Osteoblast (primary cell): Measurements from ENCODE around the gene SLC24A3. TPM values are rescaled to one million over a fixed set of nuclear protein-coding genes. Genes with fewer than 3 reads are reported as not detected.

ENCODE experiments used
- DNase-seq: peaks from one replicate; pipeline ENCODE4 v3.0.0; 2011; ENCODE audit warnings: low spot score, mixed read lengths; ENCODE audit not compliant: insufficient read length; ENCODE audit errors: missing footprints
- H2AFZ ChIP-seq: 2 replicates; pipeline ENCODE4 v1.6.0; 2011; ENCODE audit warnings: mild to moderate bottlenecking, low read length
- H3K27ac ChIP-seq: 2 replicates; pipeline ENCODE4 v1.5.1; 2011; ENCODE audit warnings: mild to moderate bottlenecking, low read depth, low read length, moderate library complexity
- H3K27me3 ChIP-seq: 2 replicates; pipeline ENCODE4 v1.6.0; 2012; ENCODE audit warnings: mild to moderate bottlenecking, control low read depth, inconsistent platforms, low read length, moderate library complexity; ENCODE audit not compliant: insufficient read depth
- H3K36me3 ChIP-seq: 2 replicates; pipeline ENCODE4 v1.5.1; 2011; ENCODE audit warnings: mild to moderate bottlenecking, low read length, control low read depth, moderate library complexity; ENCODE audit not compliant: insufficient read depth
- H3K4me1 ChIP-seq: 2 replicates; pipeline ENCODE4 v1.5.1; 2011; ENCODE audit warnings: mild to moderate bottlenecking, low read length, control low read depth, moderate library complexity; ENCODE audit not compliant: insufficient read depth
- H3K4me2 ChIP-seq: 2 replicates; pipeline ENCODE4 v1.6.0; 2011; ENCODE audit warnings: mild to moderate bottlenecking, low read length; ENCODE audit not compliant: insufficient read depth
- H3K4me3 ChIP-seq: fragments of 200-600 bp; sonication (generic); 3 replicates; pipeline ENCODE4 v1.5.1; 2012; ENCODE audit warnings: mild to moderate bottlenecking, low read length, inconsistent platforms; ENCODE audit not compliant: insufficient read depth
- H3K79me2 ChIP-seq: 2 replicates; pipeline ENCODE4 v1.6.0; 2012; ENCODE audit warnings: mild to moderate bottlenecking, low read length, control low read depth, inconsistent platforms; ENCODE audit not compliant: insufficient read depth
- H3K9me3 ChIP-seq: 2 replicates; pipeline ENCODE4 v1.5.1; 2011; ENCODE audit warnings: low read depth, low read length, control low read depth
- H4K20me1 ChIP-seq: 2 replicates; pipeline ENCODE4 v1.6.0; 2012; ENCODE audit warnings: mild to moderate bottlenecking, low read length, control low read depth; ENCODE audit not compliant: insufficient read depth
- total RNA-seq: library from RNA; depleted of rRNA; stranded (reverse); fragments of >200 nt; gene quantifications from 2 replicates; pipeline ENCODE4 v1.2.3, GENCODE V29; 2012
- TF ChIP-seq, protein P1 (sequence below): IDR thresholded peaks from 2 replicates; pipeline ENCODE4 v1.5.1; 2011; ENCODE audit warnings: mild to moderate bottlenecking, low read depth, low read length, moderate library complexity; ENCODE audit errors: extremely low read depth

Gene SLC24A3
- total RNA-seq, 1 donor: 1.1 TPM

DNA sequence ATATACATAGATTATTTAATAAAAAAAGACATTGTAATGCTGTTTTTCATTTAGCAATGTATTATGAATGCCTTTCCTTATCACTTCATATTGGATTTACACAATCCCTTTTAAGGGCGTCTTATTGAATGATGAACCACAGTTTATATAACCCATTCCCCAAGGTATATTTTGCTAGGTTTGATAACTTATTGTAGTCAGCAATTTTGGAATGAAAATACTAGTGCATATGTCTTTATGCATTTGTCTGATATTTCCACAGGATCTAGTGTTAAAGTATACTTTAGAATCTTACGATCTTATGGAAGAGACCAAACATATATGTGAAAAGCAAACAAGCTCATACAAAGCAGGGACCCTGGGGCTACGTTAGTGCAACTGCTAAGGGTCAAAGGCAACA is 365.2 kb downstream of the SLC24A3 start:
- DNase-seq: no peak
- Histone ChIP-seq H3K4me2 (no peak overlapping the region), H3K79me2 (no peaks in the 10 kb centered on the region), H3K27ac (no peak overlapping the region), H3K4me1 (no peaks in the 10 kb centered on the region), H3K9me3 (no peaks in the 10 kb centered on the region), H3K4me3 (no peak overlapping the region), H3K36me3 (no peaks in the 10 kb centered on the region), H4K20me1 (no peaks in the 10 kb centered on the region), H3K27me3 (no peaks in the 10 kb centered on the region), H2AFZ (no peak overlapping the region)
- TF ChIP-seq, protein P1, sequence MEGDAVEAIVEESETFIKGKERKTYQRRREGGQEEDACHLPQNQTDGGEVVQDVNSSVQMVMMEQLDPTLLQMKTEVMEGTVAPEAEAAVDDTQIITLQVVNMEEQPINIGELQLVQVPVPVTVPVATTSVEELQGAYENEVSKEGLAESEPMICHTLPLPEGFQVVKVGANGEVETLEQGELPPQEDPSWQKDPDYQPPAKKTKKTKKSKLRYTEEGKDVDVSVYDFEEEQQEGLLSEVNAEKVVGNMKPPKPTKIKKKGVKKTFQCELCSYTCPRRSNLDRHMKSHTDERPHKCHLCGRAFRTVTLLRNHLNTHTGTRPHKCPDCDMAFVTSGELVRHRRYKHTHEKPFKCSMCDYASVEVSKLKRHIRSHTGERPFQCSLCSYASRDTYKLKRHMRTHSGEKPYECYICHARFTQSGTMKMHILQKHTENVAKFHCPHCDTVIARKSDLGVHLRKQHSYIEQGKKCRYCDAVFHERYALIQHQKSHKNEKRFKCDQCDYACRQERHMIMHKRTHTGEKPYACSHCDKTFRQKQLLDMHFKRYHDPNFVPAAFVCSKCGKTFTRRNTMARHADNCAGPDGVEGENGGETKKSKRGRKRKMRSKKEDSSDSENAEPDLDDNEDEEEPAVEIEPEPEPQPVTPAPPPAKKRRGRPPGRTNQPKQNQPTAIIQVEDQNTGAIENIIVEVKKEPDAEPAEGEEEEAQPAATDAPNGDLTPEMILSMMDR: no peak

GRCh38 chr20:19582782-19583181 is 370.3 kb downstream of the SLC24A3 start:
- H4K20me1 ChIP-seq: no peaks in the 10 kb centered on the region
- no peak overlapping the region for H3K4me2 ChIP-seq
- no peaks in the 10 kb centered on the region for H3K4me1 ChIP-seq
- no peak overlapping the region for H2AFZ ChIP-seq
- TF ChIP-seq, protein P1: no peak
- H3K79me2 ChIP-seq: no peaks in the 10 kb centered on the region
- no peaks in the 10 kb centered on the region for H3K36me3 ChIP-seq
- H3K27ac ChIP-seq: no peak overlapping the region
- no peak overlapping the region for H3K4me3 ChIP-seq
- no peaks in the 10 kb centered on the region for H3K27me3 ChIP-seq
- DNase-seq: no peak
- no peaks in the 10 kb centered on the region for H3K9me3 ChIP-seq

DNA sequence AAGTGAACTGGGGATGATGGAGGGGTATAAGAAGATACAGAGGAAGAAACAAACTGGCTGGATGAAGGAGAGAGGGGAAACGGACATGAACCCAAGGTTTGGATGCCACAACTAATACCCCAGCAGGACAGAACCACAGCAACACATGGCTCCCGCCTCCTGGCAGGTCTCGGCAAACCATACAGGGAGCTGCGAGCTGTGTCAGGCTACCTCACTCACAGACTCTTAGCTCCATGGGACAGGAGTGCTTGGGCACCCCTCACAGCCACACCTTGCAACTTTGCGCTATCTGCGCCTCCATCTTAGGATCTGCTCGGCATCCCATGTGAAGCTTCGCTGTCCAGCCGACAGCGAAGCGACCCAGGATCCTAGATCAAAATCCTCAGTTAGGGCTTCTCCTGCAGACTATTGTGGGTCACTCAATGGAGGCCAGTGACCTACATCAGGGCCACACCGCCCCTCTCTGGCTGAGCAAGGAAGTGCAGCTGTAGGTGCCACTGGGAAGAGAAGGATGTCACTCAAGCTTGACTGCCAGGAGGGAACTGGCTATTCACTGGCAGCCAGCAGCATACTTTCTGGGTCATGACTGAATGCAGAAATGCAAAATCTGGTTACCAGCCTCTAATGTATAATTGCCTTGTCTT is 371.2 kb downstream of the SLC24A3 start:
- no peak overlapping the region for H3K27ac ChIP-seq
- H3K4me1 ChIP-seq: no peaks in the 10 kb centered on the region
- H3K4me2 ChIP-seq: no peak overlapping the region
- no peak overlapping the region for H2AFZ ChIP-seq
- DNase-seq: peak; percentile 79
- no peaks in the 10 kb centered on the region for H3K27me3 ChIP-seq
- H3K79me2 ChIP-seq: no peaks in the 10 kb centered on the region
- H4K20me1 ChIP-seq: no peaks in the 10 kb centered on the region
- H3K4me3 ChIP-seq: no peak overlapping the region
- no peaks in the 10 kb centered on the region for H3K9me3 ChIP-seq
- no peaks in the 10 kb centered on the region for H3K36me3 ChIP-seq
- TF ChIP-seq, protein P1: peak; percentile 86

DNA sequence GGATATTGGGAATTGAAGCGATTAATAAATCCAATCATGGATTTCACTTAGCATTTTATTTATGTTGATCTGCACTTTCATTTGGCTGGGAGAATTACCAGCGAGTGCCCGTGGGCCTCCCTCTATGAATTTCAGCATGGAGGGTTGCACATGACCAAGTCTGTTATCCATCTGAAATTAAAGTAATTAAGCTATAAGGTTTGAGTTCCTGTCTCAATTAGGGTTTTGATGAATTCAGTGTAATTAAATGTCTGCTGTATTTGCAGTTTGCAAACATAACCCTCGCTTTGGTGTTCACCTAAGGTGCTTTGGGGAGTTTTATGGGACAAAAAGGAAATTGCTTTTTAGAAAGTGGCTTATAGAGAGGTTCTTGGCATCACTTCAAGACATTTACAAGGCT is 375.8 kb downstream of the SLC24A3 start:
- no peak for DNase-seq
- H3K9me3 ChIP-seq: no peaks in the 10 kb centered on the region
- H3K4me3 ChIP-seq: no peak overlapping the region
- no peaks in the 10 kb centered on the region for H3K79me2 ChIP-seq
- H3K4me2 ChIP-seq: no peak overlapping the region
- no peak overlapping the region for H2AFZ ChIP-seq
- H3K36me3 ChIP-seq: no peaks in the 10 kb centered on the region
- H3K27ac ChIP-seq: no peak overlapping the region
- no peaks in the 10 kb centered on the region for H4K20me1 ChIP-seq
- H3K4me1 ChIP-seq: no peaks in the 10 kb centered on the region
- TF ChIP-seq, protein P1: no peak
- H3K27me3 ChIP-seq: no peaks in the 10 kb centered on the region
